Heart left ventricle (tissue), 16 donors: Measurements from ENCODE around the gene CAMTA1. TPM values are rescaled to one million over a fixed set of nuclear protein-coding genes. Genes with fewer than 3 reads are reported as not detected.

Source experiments
- ATAC-seq, 4 donors: fragments of 200-7000 bp; cut with Tn5 transposase; one replicate each; pipeline ENCODE4 v1.9.1; 2020 to 2022; ENCODE audit warnings: moderate library complexity in 4 of 4, mild to moderate bottlenecking in 3 of 4, moderate number of reproducible peaks in 1 of 4
- DNase-seq, 5 donors: peaks; one replicate each; pipeline ENCODE4 v3.0.0-alpha.2; 2020
- H3K27ac ChIP-seq, 12 donors: fragments of 200-600 bp; sonication (generic) in 4 of 12; one replicate each; pipeline versions ENCODE4 v1.5.0 to v1.8.0; 2016 to 2022; ENCODE audit warnings: mild to moderate bottlenecking in 2 of 12
- H3K27me3 ChIP-seq, 9 donors: fragments of 200-600 bp; sonication (generic) in 2 of 9; one replicate each; pipeline versions ENCODE4 v1.5.1 to v1.8.0; 2016 to 2022; ENCODE audit warnings: mild to moderate bottlenecking in 3 of 9
- H3K36me3 ChIP-seq, 9 donors: fragments of 200-600 bp; sonication (generic) in 2 of 9; one replicate each; pipeline versions ENCODE4 v1.5.0 to v1.8.0; 2018 to 2022; ENCODE audit warnings: mild to moderate bottlenecking in 2 of 9
- H3K4me1 ChIP-seq, 12 donors: fragments of 200-600 bp; sonication (generic) in 4 of 12; one replicate each; pipeline versions ENCODE4 v1.5.0 to v1.8.0; 2016 to 2022; ENCODE audit warnings: mild to moderate bottlenecking in 3 of 12
- H3K4me3 ChIP-seq, 12 donors: fragments of 200-600 bp; sonication (generic) in 4 of 12; one replicate each; pipeline versions ENCODE4 v1.5.0 to v1.8.0; 2017 to 2022; ENCODE audit warnings: mild to moderate bottlenecking in 9 of 12, moderate library complexity in 4 of 12
- H3K9me3 ChIP-seq, 12 donors: fragments of 200-600 bp; sonication (generic) in 4 of 12; one replicate each; pipeline versions ENCODE4 v1.5.0 to v1.8.0; 2016 to 2022; ENCODE audit warnings: mild to moderate bottlenecking in 1 of 12
- POLR2A ChIP-seq, 2 donors: fragments of 450-650 bp; IDR thresholded peaks; one replicate each; pipeline ENCODE4 v1.6.1; 2017; ENCODE audit warnings: antibody characterized with exemption in 2 of 2, mild to moderate bottlenecking in 2 of 2, moderate library complexity in 2 of 2
- WGBS, 4 donors: extraction: QIAGEN DNeasy Blood & Tissue Kit in 2 of 4; methylation state at CpG; one replicate each; pipeline versions ENCODE4 v1.1.5 to v1.1.7; 2013 to 2018; 5-methylcytosine and 5-hydroxymethylcytosine counted together
- intact Hi-C, 10 donors: fragments of 100-400 bp; cut with DNase I; formaldehyde crosslinking; loops; one replicate each; pipeline versions ENCODE4 v1.11.1 to v1.14.2; 2022
- polyA plus RNA-seq, 2 donors: library from polyadenylated mRNA; stranded (reverse); fragments of 200-250 nt; gene quantifications; one replicate each; pipeline ENCODE4 v1.2.3, GENCODE V29; 2013
- total RNA-seq, 9 donors: library from RNA; depleted of rRNA in 2 of 9; stranded (reverse); fragments of >200 nt in 2 of 9; fragmentation: NEBNext Ultra II Directional in 3 of 9; extraction: Animal tissue kit (Norgen Biotek cat#: 25700) in 3 of 9; gene quantifications; one replicate each; pipeline versions ENCODE4 v1.1.0 to v1.2.4, GENCODE V29; 2016 to 2023
- TF ChIP-seq, protein P1 (sequence below), 12 donors: fragments of 200-600 bp; sonication (generic) in 4 of 12; IDR thresholded peaks; one replicate each; pipeline versions ENCODE4 v1.5.0 to v1.8.0; 2018 to 2022; ENCODE audit warnings: antibody characterized with exemption in 12 of 12, mild to moderate bottlenecking in 5 of 12
- donor health status: ischemic (EF 13 %, LVEDD 7.1; RV severe dilation, severe dysfunction).
- donor health status: healthy with polysubstance abuse.
- donor health status: DM: no; HTN: yes; CAD: no.
- donor health status: DM: no; HTN: no; CAD: no.
- donor health status: ischemic (EF 25% LVEDD 6.9; RV normal size, moderate dysfunction).
- donor health status: ischemic (EF 25% LVEDD 5.7; RV mildly dilated, moderate dysfunction).
- donor health status: healthy.
- donor health status: DM: yes; HTN: yes; CAD: no.
- donor health status: ischemic (EF 35%, LVEDD 5.7; RV mildly dilated, moderate dysfunction).
- donor health status: nonischemic (EF 11% LVEDD 7.7; RV severe dilation, severe dysfunction).
- donor health status: DM: yes; HTN: yes; CAD: no.
- donor health status: PGD.
- donor health status: ischemic (EF 29% LVEDD 5.4; RV normal size, mild dysfunction).
- donor health status: nonischemic (EF 23%, LVEDD 6.1; RV moderate dilation, normal function).

CAMTA1 gene
- total and polyA plus RNA-seq, 11 donors = 114 to 303 (median 137) TPM

- intact Hi-C loops = no loop called here
- H3K36me3 ChIP-seq = no peaks in the 10 kb centered on the region
- H3K9me3 ChIP-seq = no peaks in the 10 kb centered on the region
- TF ChIP-seq, protein P1, sequence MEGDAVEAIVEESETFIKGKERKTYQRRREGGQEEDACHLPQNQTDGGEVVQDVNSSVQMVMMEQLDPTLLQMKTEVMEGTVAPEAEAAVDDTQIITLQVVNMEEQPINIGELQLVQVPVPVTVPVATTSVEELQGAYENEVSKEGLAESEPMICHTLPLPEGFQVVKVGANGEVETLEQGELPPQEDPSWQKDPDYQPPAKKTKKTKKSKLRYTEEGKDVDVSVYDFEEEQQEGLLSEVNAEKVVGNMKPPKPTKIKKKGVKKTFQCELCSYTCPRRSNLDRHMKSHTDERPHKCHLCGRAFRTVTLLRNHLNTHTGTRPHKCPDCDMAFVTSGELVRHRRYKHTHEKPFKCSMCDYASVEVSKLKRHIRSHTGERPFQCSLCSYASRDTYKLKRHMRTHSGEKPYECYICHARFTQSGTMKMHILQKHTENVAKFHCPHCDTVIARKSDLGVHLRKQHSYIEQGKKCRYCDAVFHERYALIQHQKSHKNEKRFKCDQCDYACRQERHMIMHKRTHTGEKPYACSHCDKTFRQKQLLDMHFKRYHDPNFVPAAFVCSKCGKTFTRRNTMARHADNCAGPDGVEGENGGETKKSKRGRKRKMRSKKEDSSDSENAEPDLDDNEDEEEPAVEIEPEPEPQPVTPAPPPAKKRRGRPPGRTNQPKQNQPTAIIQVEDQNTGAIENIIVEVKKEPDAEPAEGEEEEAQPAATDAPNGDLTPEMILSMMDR (IDR thresholded peaks at IDR 0.05) = no peak
- no peak for TF ChIP-seq POLR2A (IDR thresholded peaks at IDR 0.05)
- peaks cover 0 to 16% (median 0%) of the 10 kb centered on the region in 9 donors for H3K27me3 ChIP-seq
- H3K4me3 ChIP-seq = no peak overlapping the region
- ATAC-seq (no peak), DNase-seq (no peak)
- WGBS, 4 donors = 78 to 84% (median 81%) methylated on average over 10 of the region's 10 CpGs
- peaks cover 0 to 10% (median 0%) of the 10 kb centered on the region in 12 donors for H3K4me1 ChIP-seq
- H3K27ac ChIP-seq = no peak overlapping the region
Measured at GRCh38 chr1:6753320-6754140, 31.7 kb upstream of the CAMTA1 start.

DNA sequence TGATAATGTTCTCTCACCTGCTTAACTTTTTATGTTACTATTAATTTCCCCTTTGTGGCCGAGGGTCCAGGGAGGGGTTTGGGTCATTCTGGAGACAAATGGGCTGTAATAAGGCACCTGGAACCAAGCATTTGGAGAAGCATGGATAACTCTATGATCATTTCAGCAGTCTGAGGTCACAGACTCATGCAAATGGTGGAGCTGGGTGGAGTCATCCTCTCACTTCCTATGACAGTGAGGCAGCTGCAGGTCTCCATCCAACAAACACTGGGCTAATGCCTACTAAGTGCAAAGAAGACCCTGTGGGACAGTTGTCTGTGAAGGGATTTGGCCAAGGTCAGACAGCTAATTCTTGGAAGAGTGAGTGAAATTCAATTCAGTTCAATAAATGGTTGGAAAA, 28.8 kb upstream of the CAMTA1 start:
- no peaks in the 10 kb centered on the region for H3K9me3 ChIP-seq
- no peak overlapping the region for H3K27ac ChIP-seq
- ATAC-seq (no peak), DNase-seq (no peak)
- H3K4me3 ChIP-seq = no peak overlapping the region
- TF ChIP-seq POLR2A (IDR thresholded peaks at IDR 0.05) = no peak
- TF ChIP-seq, protein P1 (IDR thresholded peaks at IDR 0.05) = no peak
- WGBS, 4 donors = 58 to 74% (median 71%) methylated on average over 1 of the region's 1 CpG
- H3K4me1 ChIP-seq = peaks cover 0 to 10% (median 0%) of the 10 kb centered on the region in 12 donors
- peaks cover 0 to 16% (median 0%) of the 10 kb centered on the region in 9 donors for H3K27me3 ChIP-seq
- intact Hi-C loops = no loop called here
- no peaks in the 10 kb centered on the region for H3K36me3 ChIP-seq

DNA sequence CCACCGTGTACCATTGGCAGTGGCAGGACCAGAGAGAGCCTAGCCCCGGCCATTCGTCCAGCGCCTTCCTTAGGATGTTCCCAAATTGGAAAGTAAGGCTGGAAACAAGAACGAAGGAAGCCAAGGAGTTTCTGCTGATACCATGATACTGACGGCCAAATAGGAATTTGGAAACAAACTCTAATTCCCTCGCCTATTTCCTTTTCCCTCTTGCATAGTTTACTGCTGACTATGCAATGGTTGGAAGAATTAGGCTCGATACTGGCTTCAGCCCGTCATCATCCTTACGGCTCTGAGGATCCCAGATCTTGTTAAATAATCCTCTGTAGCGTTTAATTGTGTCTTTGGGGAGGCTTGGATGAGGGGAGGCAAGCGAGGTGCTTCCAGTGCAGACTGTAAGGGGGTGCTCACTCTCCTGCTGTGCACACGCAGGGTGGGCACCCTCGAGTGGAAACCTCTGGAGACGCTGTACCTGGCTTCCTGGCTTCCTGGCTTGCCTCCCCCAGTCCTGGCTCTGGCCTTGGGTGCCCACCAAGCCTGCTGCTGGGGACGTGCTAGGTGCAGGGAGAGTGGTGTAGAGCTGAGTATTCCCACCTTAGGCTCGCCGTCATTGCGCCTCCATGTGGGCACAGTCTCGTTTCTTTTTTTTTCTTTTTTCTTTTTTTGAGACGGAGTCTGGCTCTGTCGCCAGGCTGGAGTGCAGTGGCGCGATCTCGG, 27.4 kb upstream of the CAMTA1 start:
- no peak overlapping the region for H3K4me3 ChIP-seq
- intact Hi-C loops = no loop called here
- DNase-seq = no peak
- no peaks in the 10 kb centered on the region for H3K4me1 ChIP-seq
- 64 to 71% (median 67%) methylated on average over 24 to 25 of the region's 25 CpGs for WGBS, 4 donors
- no peaks in the 10 kb centered on the region for H3K36me3 ChIP-seq
- H3K9me3 ChIP-seq = no peaks in the 10 kb centered on the region
- no peak for TF ChIP-seq POLR2A (IDR thresholded peaks at IDR 0.05)
- TF ChIP-seq, protein P1 (IDR thresholded peaks at IDR 0.05) = no peak
- peaks cover 0 to 16% (median 0%) of the 10 kb centered on the region in 9 donors for H3K27me3 ChIP-seq
- H3K27ac ChIP-seq = no peak overlapping the region
- ATAC-seq = no peak

GRCh38 chr1:6761196-6761737, 24.0 kb upstream of the CAMTA1 start:
- intact Hi-C loops = no loop called here
- WGBS, 4 donors = 85 to 92% (median 86%) methylated on average over 9 of the region's 9 CpGs
- no peak for TF ChIP-seq POLR2A (IDR thresholded peaks at IDR 0.05)
- TF ChIP-seq, protein P1 (IDR thresholded peaks at IDR 0.05) = no peak
- Histone ChIP-seq H3K27ac (no peak overlapping the region), H3K27me3 (peaks cover 0 to 8% (median 0%) of the 10 kb centered on the region in 9 donors), H3K4me1 (no peaks in the 10 kb centered on the region), H3K4me3 (no peak overlapping the region), H3K9me3 (no peaks in the 10 kb centered on the region), H3K36me3 (no peaks in the 10 kb centered on the region)
- no peak for DNase-seq
- no peak for ATAC-seq
